GM18867 (cell line): ENCODE data around the gene NSG2.

Source experiments
- ATAC-seq: cut with Tn5 transposase; IDR thresholded peaks from one replicate; pipeline ENCODE4 v1.9.1; 2021; ENCODE audit warnings: mild to moderate bottlenecking, moderate library complexity; ENCODE audit not compliant: unreplicated experiment

Gene NSG2

DNA sequence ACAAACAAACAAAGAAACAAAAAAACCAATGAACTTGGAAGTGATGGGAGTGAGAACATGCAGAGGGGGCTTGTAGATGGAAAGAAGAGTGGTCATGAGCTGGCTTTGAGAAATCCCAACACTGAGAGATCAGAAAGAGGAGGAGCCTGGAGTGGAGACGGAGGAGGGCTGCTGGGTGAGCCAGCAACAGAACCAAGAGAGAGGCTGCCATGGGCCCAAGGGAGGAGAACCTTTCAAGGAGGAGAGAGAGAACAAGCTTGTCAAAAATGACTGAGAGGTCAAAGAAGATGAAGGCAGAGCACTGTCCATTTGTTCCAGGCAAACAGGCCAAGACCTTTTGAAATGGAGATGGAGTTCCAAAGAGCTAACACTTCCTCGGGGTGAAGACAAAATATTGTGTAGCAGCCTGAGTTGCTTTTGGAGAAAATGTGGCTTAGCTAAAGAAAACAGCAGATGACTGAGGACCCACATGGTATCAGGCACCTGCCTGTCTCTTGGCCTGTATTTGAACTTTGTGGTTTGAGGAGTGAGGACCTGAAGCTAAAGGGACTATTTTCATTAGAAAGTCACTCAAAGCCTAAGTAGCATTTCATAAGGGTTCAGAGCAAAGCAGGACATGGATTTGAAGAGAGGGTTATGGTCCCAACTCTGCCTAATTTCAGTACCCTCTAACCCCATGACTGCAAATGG lies 13.1 kb downstream of the NSG2 start:
- ATAC-seq, result no peak

- ATAC-seq, result no peak
These were observed 13.7 kb downstream of the NSG2 start for GRCh38 chr5:174059247-174059646.

DNA sequence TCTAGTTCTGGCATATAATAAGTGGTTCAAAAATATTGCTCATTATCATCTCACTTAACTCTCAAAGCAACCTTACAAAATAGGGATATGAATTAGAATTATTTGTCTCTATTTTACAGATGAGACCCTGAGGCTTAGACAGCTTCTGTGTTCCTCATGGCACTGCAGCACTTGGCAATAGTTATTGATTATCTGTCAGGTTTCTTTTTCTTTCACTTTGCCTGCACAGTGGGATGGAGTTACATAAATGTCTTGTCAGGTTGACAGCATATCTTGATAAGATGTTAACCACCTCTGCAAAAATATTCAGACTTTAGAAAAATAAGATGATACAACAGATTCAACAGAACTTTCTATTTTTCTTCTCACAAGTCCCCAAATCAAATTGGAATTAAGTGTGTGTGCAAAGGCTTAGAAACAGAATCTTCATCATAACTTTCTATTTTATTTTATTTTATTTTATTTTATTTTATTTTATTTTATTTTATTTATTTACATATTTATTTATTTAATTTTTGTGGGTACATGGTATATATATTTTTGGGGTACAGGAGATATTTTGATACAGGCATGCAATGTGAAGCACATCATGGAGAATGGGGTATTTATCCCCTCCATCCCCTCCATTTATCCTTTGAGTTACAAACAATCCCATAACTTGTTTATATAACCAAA lies 17.7 kb downstream of the NSG2 start:
- no peak for ATAC-seq

GRCh38 chr5:174064171-174064570 lies 18.7 kb downstream of the NSG2 start:
- no peak for ATAC-seq

DNA sequence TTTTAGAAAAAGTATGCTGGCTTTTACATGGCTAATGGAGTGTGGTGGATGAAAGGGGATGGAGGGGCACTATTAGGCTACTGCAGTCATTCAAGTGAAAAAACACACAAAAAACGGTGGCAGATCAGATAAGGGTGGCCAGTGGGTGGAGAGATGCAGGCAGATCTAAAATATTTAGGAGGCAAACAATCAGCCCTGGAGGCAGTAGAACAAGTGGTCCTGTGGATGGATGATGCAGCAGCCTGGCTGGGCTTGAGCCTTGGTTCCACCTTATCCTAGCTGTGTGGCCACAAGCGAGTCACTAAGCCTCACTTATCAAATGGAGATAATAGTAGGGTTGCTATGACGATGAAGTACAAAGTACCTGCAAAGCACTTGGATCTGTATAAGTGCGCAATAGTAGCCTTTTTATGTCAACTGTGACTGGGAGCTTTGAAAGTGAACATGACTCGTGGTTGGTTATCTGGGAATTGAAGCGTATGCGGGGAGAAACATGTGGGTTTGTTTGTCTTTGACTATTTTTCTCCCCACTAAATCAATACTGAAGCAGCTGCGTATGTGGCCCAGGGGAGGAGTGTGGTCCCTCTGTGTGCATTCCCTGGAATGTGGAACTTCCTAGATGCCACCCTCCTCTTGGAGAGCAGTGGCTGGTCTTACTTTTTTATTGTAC lies 20.2 kb downstream of the NSG2 start:
- no peak for ATAC-seq

GRCh38 chr5:174067499-174067898 lies 22.0 kb downstream of the NSG2 start:
- ATAC-seq, result no peak

- ATAC-seq, result no peak
These were observed 26.0 kb downstream of the NSG2 start for GRCh38 chr5:174071484-174071883.

GRCh38 chr5:174073122-174073660 lies 27.7 kb downstream of the NSG2 start:
- no peak for ATAC-seq

GRCh38 chr5:174074369-174074768 lies 28.9 kb downstream of the NSG2 start:
- no peak for ATAC-seq

DNA sequence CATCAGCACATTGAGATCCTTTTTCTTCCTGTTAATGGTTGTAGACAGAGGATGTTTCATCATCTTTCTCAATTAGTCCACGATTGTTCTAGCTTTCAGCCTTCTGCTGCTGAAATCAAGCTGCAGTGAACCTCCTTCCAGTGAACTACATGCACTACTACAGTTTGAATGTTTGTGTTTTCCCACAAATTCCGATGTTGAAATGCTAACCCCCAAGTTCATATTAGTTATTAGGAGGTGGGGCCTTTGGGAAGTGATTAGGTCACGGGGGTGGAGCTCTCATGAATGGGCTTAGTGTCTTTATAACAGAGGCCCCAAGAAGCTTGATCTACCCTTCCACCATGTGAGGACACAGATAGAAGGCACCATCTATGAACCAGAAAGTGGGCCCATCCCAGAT lies 32.9 kb downstream of the NSG2 start:
- ATAC-seq, result no peak

DNA sequence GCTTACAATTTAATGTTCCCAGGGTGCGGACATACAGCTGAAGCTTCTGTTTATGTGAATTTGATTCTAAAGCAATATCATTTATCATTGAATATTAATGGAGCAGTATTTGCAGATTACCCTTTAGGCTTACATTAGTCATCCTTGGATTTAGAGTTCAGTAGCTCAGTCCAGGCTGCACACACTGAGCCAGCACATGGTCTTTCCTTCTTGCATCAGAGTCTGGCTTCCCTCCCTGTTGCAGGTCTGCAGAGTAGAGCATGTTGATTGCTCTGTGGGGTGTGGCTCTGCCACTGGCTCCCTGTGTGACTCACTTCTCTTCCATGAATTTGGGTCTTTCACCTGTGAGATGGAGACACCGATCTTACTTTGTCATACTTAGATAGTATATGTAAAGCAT lies 36.8 kb downstream of the NSG2 start:
- no peak for ATAC-seq

GRCh38 chr5:174083056-174083827 lies 37.7 kb downstream of the NSG2 start:
- no peak for ATAC-seq

DNA sequence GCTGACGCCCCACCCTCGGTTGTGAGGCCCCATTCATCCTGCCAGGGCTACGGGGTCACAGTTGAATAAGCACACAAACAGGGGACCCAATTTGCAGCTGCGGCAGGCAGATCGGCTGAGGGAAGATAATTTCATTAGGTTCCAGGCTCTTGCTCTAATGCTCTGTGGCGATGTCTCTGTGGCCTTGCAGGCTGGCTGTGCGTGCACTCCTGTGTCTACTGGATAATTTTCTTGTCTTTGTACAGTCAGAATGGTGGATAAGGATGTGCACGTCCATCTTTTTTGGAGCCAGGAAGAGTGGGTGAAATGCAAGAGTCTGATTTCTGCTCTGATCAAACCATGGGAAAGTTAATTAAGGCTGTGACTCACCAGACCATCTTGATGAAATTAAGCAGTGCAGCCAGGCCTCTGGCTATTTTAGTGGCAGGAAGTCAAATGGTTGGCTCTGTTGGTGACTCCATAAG lies 39.2 kb downstream of the NSG2 start:
- no peak for ATAC-seq

DNA sequence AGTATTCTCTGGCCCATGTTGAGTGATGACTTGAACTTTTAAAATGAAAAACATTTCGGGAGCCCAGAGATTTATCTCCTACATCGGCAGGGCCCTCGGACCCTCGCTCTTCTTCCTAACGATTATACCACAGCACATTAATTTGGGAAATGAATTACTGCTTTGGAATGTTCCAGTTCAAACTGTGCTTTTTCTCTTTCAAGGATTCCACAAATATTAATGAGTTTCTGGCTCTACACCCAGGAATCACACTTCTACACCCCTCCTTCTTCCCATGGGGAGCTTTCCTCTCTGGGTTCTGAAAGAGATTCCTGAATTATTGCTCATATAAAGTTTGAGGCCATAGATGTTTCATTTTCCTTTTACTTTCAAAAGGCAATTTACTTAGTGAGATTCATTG lies 41.2 kb downstream of the NSG2 start:
- no peak for ATAC-seq

DNA sequence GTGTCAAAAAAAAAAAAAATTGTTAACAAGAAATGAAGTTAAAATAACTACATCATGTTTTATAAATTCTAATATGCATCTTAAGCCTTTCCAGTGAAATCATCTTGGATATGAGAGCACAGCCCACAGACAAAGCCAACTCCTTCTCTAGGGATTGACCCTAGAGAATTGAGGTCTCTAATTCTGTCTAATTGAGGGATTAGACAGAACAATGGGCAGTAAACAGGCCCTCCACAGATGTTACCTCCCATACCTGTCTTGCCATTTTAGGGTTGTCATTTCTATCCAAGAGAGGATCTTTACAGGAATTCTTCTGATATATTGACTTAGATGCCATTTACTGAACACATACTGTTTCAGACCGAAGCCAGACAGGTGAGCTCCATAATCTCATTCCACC lies 42.3 kb downstream of the NSG2 start:
- ATAC-seq, result no peak

- ATAC-seq, result no peak
These were observed 44.6 kb downstream of the NSG2 start for GRCh38 chr5:174090129-174090528.

DNA sequence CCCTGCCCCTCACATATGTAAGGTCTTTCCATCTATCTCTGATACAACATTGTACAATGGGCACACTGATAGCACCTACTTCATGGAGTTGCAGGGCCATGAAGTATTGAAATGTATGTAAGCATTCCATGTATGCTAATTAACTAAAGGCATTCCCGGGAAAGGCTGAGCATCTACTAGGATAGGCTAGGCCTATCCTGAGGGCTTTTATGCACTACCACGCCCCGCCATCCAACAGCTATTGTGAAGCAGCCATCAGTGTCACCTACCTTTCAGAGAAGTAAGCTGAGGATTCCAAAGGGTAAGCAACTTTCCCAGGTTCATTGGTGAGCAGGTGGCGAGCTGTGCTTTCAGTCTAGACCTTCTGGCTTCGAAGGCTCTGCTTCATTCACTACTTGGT lies 47.6 kb downstream of the NSG2 start:
- no peak for ATAC-seq

- ATAC-seq, result no peak
These were observed 49.5 kb downstream of the NSG2 start for GRCh38 chr5:174094857-174095606.

GRCh38 chr5:174096619-174097018 lies 51.1 kb downstream of the NSG2 start:
- ATAC-seq, result no peak

DNA sequence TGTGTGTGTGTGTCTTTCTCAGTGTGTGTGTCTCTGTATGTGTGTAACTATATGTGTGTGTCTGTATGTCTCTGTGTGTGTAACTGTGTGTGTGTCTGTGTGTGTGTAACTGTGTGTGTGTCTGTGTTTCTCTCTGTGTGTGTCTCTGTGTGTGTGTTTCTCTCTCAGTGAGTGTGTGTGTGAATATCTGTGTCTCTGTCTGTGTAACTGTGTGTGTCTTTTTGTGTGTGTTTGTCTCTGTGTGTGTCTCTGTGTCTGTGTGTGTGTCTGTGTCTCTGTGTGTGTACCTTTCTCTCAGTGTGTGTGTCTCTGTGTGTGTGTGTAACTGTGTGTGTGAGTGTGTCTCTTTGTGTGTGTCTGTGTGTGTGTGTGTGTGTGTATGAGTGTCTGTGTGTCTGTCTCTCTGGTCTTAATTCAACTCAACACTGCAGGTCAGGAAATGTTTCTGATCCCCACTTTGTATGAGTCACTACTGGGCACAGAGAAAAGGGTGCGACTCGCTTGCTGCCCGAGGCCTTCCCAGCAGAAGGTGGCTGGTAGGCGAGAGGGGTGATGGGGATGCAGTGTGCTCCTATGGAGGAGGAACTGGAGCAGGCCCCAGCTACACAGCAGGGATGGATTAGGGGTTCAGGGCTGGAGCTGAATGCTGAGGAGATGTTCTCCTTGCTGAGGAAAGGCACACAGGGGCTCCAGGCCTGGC lies 52.1 kb downstream of the NSG2 start:
- no peak for ATAC-seq
